Peyer's patch (tissue), 4 donors: Measurements from ENCODE around the gene FNDC3A.

ENCODE experiments used
- POLR2A ChIP-seq, 2 donors: fragments of 450-650 bp; IDR thresholded peaks; one replicate each; pipeline ENCODE4 v1.5.1; 2017; ENCODE audit warnings: antibody characterized with exemption in 2 of 2, mild to moderate bottlenecking in 2 of 2, moderate library complexity in 2 of 2
- TF ChIP-seq, protein P1 (sequence below), 6 experiments: fragments of 450-650 bp in 4 of 6; fragments of 200-600 bp in 2 of 6; sonication (generic) in 1 of 6; IDR thresholded peaks; one replicate each; pipeline ENCODE4 v1.5.1; 2017 to 2019; ENCODE audit warnings: antibody characterized with exemption in 6 of 6, mild to moderate bottlenecking in 3 of 6, moderate library complexity in 1 of 6

DNA sequence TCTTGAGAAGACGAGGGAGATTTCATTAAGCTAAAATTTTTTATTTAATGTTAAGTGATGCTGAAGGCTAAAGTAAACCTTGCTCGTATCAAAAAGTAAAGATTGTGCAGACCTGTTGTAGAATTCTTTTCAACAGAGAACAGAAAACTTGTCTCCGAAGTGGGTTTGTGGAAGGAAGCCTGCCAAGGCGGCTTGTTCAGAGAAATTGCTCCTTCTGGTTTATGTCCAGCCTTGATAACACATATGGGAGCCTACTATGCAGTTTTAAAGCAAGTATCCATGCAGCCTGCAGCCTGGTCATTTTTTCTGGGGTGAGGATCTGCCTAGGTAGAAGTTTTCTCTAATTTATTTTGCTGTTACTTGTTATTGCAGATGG, 245.9 kb downstream of the FNDC3A start:
- TF ChIP-seq POLR2A (IDR thresholded peaks at IDR 0.05) = no peak
- TF ChIP-seq, protein P1, sequence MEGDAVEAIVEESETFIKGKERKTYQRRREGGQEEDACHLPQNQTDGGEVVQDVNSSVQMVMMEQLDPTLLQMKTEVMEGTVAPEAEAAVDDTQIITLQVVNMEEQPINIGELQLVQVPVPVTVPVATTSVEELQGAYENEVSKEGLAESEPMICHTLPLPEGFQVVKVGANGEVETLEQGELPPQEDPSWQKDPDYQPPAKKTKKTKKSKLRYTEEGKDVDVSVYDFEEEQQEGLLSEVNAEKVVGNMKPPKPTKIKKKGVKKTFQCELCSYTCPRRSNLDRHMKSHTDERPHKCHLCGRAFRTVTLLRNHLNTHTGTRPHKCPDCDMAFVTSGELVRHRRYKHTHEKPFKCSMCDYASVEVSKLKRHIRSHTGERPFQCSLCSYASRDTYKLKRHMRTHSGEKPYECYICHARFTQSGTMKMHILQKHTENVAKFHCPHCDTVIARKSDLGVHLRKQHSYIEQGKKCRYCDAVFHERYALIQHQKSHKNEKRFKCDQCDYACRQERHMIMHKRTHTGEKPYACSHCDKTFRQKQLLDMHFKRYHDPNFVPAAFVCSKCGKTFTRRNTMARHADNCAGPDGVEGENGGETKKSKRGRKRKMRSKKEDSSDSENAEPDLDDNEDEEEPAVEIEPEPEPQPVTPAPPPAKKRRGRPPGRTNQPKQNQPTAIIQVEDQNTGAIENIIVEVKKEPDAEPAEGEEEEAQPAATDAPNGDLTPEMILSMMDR (IDR thresholded peaks at IDR 0.05) = no peak
